H9 (cell line): ENCODE results near the gene FAM174B. TPM values are rescaled to one million over a fixed set of nuclear protein-coding genes. Genes with fewer than 3 reads are reported as not detected.

ENCODE experiments used
- DNase-seq: peaks from one replicate; pipeline ENCODE4 v3.0.0-alpha.2; 2017
- H2AFZ ChIP-seq: one replicate; pipeline ENCODE4 v1.6.1; 2013; ENCODE audit warnings: mild to moderate bottlenecking, low read length, control low read depth, moderate library complexity
- H2AK5ac ChIP-seq: 2 replicates; pipeline ENCODE4 v1.6.1; 2013; ENCODE audit warnings: low read length, control low read depth, mixed read lengths; ENCODE audit not compliant: insufficient read length
- H2BK120ac ChIP-seq: one replicate; pipeline ENCODE4 v1.6.1; 2013; ENCODE audit warnings: low read depth, mild to moderate bottlenecking, low read length, control low read depth, inconsistent platforms; ENCODE audit not compliant: poor library complexity, severe bottlenecking
- H2BK12ac ChIP-seq: 2 replicates; pipeline ENCODE4 v1.6.1; 2013; ENCODE audit warnings: low read length, control low read depth, mixed read lengths, low read depth; ENCODE audit not compliant: insufficient read length
- H2BK15ac ChIP-seq: 2 replicates; pipeline ENCODE4 v1.6.1; 2013; ENCODE audit warnings: low read depth, low read length, control low read depth
- H2BK20ac ChIP-seq: one replicate; pipeline ENCODE4 v1.6.1; 2013; ENCODE audit warnings: low read depth, mild to moderate bottlenecking, low read length, control low read depth, inconsistent platforms; ENCODE audit not compliant: poor library complexity, severe bottlenecking
- H2BK5ac ChIP-seq: 2 replicates; pipeline ENCODE4 v1.6.1; 2013; ENCODE audit warnings: low read length, control low read depth, mixed read lengths; ENCODE audit not compliant: insufficient read length
- H3K14ac ChIP-seq: 2 replicates; pipeline ENCODE4 v1.6.1; 2013; ENCODE audit warnings: low read length, control low read depth; ENCODE audit not compliant: insufficient read depth
- H3K18ac ChIP-seq: 2 replicates; pipeline ENCODE4 v1.6.1; 2013; ENCODE audit warnings: low read depth, mild to moderate bottlenecking, mixed read lengths, low read length, control low read depth; ENCODE audit not compliant: insufficient read length
- H3K23ac ChIP-seq: 2 replicates; pipeline ENCODE4 v1.6.1; 2013; ENCODE audit warnings: low read length, control low read depth, mixed read lengths, low read depth; ENCODE audit not compliant: insufficient read length
- H3K23me2 ChIP-seq: 2 replicates; pipeline ENCODE4 v1.6.1; 2013; ENCODE audit warnings: low read depth, mild to moderate bottlenecking, mixed read lengths, low read length, control low read depth; ENCODE audit not compliant: insufficient read length, poor library complexity, severe bottlenecking
- H3K27ac ChIP-seq: 2 replicates; pipeline ENCODE4 v1.5.1; 2013; ENCODE audit warnings: low read length, control low read depth, mixed read lengths, low read depth; ENCODE audit not compliant: insufficient read length
- H3K27me3 ChIP-seq: 2 replicates; pipeline ENCODE4 v1.6.1; 2013; ENCODE audit warnings: low read length, control low read depth, inconsistent platforms; ENCODE audit not compliant: insufficient read depth
- H3K4ac ChIP-seq: 2 replicates; pipeline ENCODE4 v1.6.1; 2013; ENCODE audit warnings: low read depth, mild to moderate bottlenecking, control low read depth, inconsistent platforms, low read length, moderate library complexity
- H3K4me1 ChIP-seq: 2 replicates; pipeline ENCODE4 v1.6.1; 2013; ENCODE audit warnings: low read length, control low read depth, inconsistent platforms; ENCODE audit not compliant: insufficient read depth
- H3K4me2 ChIP-seq: 2 replicates; pipeline ENCODE4 v1.6.1; 2013; ENCODE audit warnings: low read length, control low read depth, mixed read lengths; ENCODE audit not compliant: insufficient read length, insufficient read depth
- H3K56ac ChIP-seq: 2 replicates; pipeline ENCODE4 v1.6.1; 2013; ENCODE audit warnings: low read depth, mild to moderate bottlenecking, mixed read lengths, low read length, control low read depth; ENCODE audit not compliant: insufficient read length
- H3K79me1 ChIP-seq: 2 replicates; pipeline ENCODE4 v1.6.1; 2013; ENCODE audit warnings: low read depth, mild to moderate bottlenecking, moderate library complexity, low read length, control low read depth, inconsistent platforms; ENCODE audit not compliant: insufficient read depth, poor library complexity, severe bottlenecking
- H3K79me2 ChIP-seq: 2 replicates; pipeline ENCODE4 v1.6.1; 2013; ENCODE audit warnings: low read length, control low read depth, inconsistent platforms; ENCODE audit not compliant: insufficient read depth
- H3K9ac ChIP-seq: 2 replicates; pipeline ENCODE4 v1.6.1; 2013; ENCODE audit warnings: low read length, control low read depth, mixed read lengths; ENCODE audit not compliant: insufficient read length; ENCODE audit errors: extremely low read depth
- H3K9me3 ChIP-seq: one replicate; pipeline ENCODE4 v1.6.1; 2013; ENCODE audit warnings: low read depth, low read length, inconsistent platforms; ENCODE audit not compliant: control insufficient read depth
- H3T11ph ChIP-seq: one replicate; pipeline ENCODE4 v1.6.1; 2013; ENCODE audit warnings: mild to moderate bottlenecking, low read length, control low read depth, inconsistent platforms
- H4K20me1 ChIP-seq: one replicate; pipeline ENCODE4 v1.6.1; 2013; ENCODE audit not compliant: control insufficient read depth, insufficient read length, insufficient read depth
- H4K5ac ChIP-seq: 2 replicates; pipeline ENCODE4 v1.6.1; 2013; ENCODE audit warnings: low read depth, mild to moderate bottlenecking, mixed read lengths, low read length, control low read depth; ENCODE audit not compliant: insufficient read length
- H4K8ac ChIP-seq: replicated peaks from 2 replicates; pipeline ENCODE4 v1.6.1; 2013; ENCODE audit warnings: low read length, control low read depth, mixed read lengths, low read depth; ENCODE audit not compliant: insufficient read length
- H4K91ac ChIP-seq: 2 replicates; pipeline ENCODE4 v1.6.1; 2013; ENCODE audit warnings: low read depth, mild to moderate bottlenecking, moderate library complexity, mixed read lengths, low read length, control low read depth; ENCODE audit not compliant: insufficient read length
- H3K27ac Mint-ChIP-seq, 3 experiments: 2 replicates in 2 of 3; 3 replicates in 1 of 3; pipeline ENCODE4 v1.8.0; 2020 to 2021; ENCODE audit warnings: mixed read lengths in 3 of 3, mild to moderate bottlenecking in 1 of 3, moderate library complexity in 1 of 3
- H3K27me3 Mint-ChIP-seq: 2 replicates; pipeline ENCODE4 v1.8.0; 2021; ENCODE audit warnings: low read depth, mild to moderate bottlenecking, moderate library complexity, mixed read lengths
- H3K36me3 Mint-ChIP-seq, 3 experiments: 2 replicates in 2 of 3; 3 replicates in 1 of 3; pipeline ENCODE4 v1.8.0; 2020 to 2021; ENCODE audit warnings: low read depth in 3 of 3, mixed read lengths in 3 of 3; ENCODE audit not compliant: insufficient read depth in 1 of 3
- H3K4me1 Mint-ChIP-seq, 2 experiments: 2 replicates each; pipeline ENCODE4 v1.8.0; 2020; ENCODE audit warnings: mixed read lengths in 2 of 2
- H3K4me3 Mint-ChIP-seq, 2 experiments: 2 replicates in 1 of 2; 3 replicates in 1 of 2; pipeline ENCODE4 v1.8.0; 2020 to 2021; ENCODE audit warnings: mild to moderate bottlenecking in 2 of 2, mixed read lengths in 2 of 2, moderate library complexity in 1 of 2
- H3K9me3 Mint-ChIP-seq, 2 experiments: 2 replicates in 1 of 2; 3 replicates in 1 of 2; pipeline ENCODE4 v1.8.0; 2020; ENCODE audit warnings: mild to moderate bottlenecking in 2 of 2, mixed read lengths in 2 of 2, moderate library complexity in 1 of 2
- CTCF ChIP-seq: fragments of 200-600 bp; sonication (generic); conservative IDR thresholded peaks from 3 replicates; pipeline ENCODE4 v1.8.0; 2021; ENCODE audit warnings: antibody characterized with exemption, mild to moderate bottlenecking
- WGBS: extraction: QIAGEN DNeasy Blood & Tissue Kit; methylation state at CpG from one replicate; pipeline ENCODE4 v1.1.7; 2013; ENCODE audit warnings: missing lambda C conversion rate, low lambda C conversion rate, mixed read lengths; ENCODE audit not compliant: insufficient read length; ENCODE audit errors: extremely low coverage; 5-methylcytosine and 5-hydroxymethylcytosine counted together
- total RNA-seq: library from RNA; stranded (reverse); gene quantifications from 2 replicates; pipeline ENCODE4 v1.2.1, GENCODE V29; 2021

FAM174B gene
- total RNA-seq, 1 experiment from 2014 or later, result 38.0 TPM

GRCh38 chr15:92571824-92572223 is 83.8 kb downstream of the FAM174B start:
- no peak overlapping the region for H3K27ac Mint-ChIP-seq
- 0 out of 2 replicates have a peak, but pooled peaks cover 2% of the 10 kb centered on the region for H3K79me2 ChIP-seq
- no peak overlapping the region for H3K23ac ChIP-seq
- no peak overlapping the region for H2BK120ac ChIP-seq
- no peak overlapping the region for H4K8ac ChIP-seq
- no peak overlapping the region for H3K9ac ChIP-seq
- no peak overlapping the region for H3K27ac ChIP-seq
- no peak overlapping the region for H2AFZ ChIP-seq
- peaks cover 0 to 4% of the 10 kb centered on the region in 2 experiments; a peak in 2 of 5 replicates for H3K9me3 Mint-ChIP-seq
- H3K4ac ChIP-seq, result no peak overlapping the region
- H3K9me3 ChIP-seq, result no peaks in the 10 kb centered on the region
- H4K91ac ChIP-seq, result no peak overlapping the region
- H2BK12ac ChIP-seq, result no peak overlapping the region
- H4K20me1 ChIP-seq, result no peaks in the 10 kb centered on the region
- H3K4me1 Mint-ChIP-seq, result no peaks in the 10 kb centered on the region
- H3K56ac ChIP-seq, result no peak overlapping the region
- H3K27me3 ChIP-seq, result no peaks in the 10 kb centered on the region
- H3K14ac ChIP-seq, result no peak overlapping the region; the same call in 1 of the 2 replicates
- no peak overlapping the region for H2BK15ac ChIP-seq
- H3K27me3 Mint-ChIP-seq, result peaks cover 41% of the 10 kb centered on the region
- no peaks in the 10 kb centered on the region for H3K23me2 ChIP-seq
- no peak overlapping the region for H2BK5ac ChIP-seq
- H3K36me3 Mint-ChIP-seq, result peaks cover 0 to 3% (median 0%) of the 10 kb centered on the region in 3 experiments; a peak in 2 of 7 replicates
- no peak overlapping the region for H3K4me2 ChIP-seq
- H3K18ac ChIP-seq, result no peak overlapping the region
- DNase-seq, result no peak
- H2BK20ac ChIP-seq, result no peak overlapping the region
- H4K5ac ChIP-seq, result no peak overlapping the region
- no peaks in the 10 kb centered on the region for H3K79me1 ChIP-seq
- no peak overlapping the region for H3T11ph ChIP-seq
- no CpG with 5 or more reads among the region's 4 CpGs for WGBS
- H2AK5ac ChIP-seq, result no peak overlapping the region
- no peaks in the 10 kb centered on the region for H3K4me1 ChIP-seq
- no peak for TF ChIP-seq CTCF
- H3K4me3 Mint-ChIP-seq, result no peak overlapping the region
